H1 (cell line): ENCODE results near the gene ASPHD2. TPM values are rescaled to one million over a fixed set of nuclear protein-coding genes. Genes with fewer than 3 reads are reported as not detected.

ENCODE experiments used
- CTCF ChIA-PET: fragments of 300-600 bp; sonication (Branson Sonifier 250); formaldehyde crosslinking; loops from one replicate; lab custom pipeline; 2021; ENCODE audit not compliant: partially characterized antibody; lab: Charles Lee
- POLR2A ChIA-PET: fragments of 300-600 bp; sonication (Branson Sonifier 250); formaldehyde crosslinking; loops from one replicate; lab custom pipeline; 2021; ENCODE audit warnings: inconsistent platforms; ENCODE audit not compliant: partially characterized antibody; lab: Charles Lee
- DNase-seq, 2 experiments: peaks; one replicate each; pipeline versions ENCODE4 v3.0.0 to v3.0.0-alpha.2; 2010 to 2022; ENCODE audit warnings: low spot score in 2 of 2, low read depth in 1 of 2, mixed read lengths in 1 of 2
- FAIRE-seq: peaks from 2 replicates; lab custom pipeline; 2011; peaks lifted over from hg19 to GRCh38; lab: Jason Lieb, UNC
- H2AFZ ChIP-seq: 2 replicates; pipeline ENCODE4 v1.8.1; 2012; ENCODE audit warnings: low read length, inconsistent platforms
- H2AK5ac ChIP-seq: 2 replicates; pipeline ENCODE4 v1.6.1; 2013; ENCODE audit warnings: low read depth, low read length
- H2BK120ac ChIP-seq: replicated peaks from 2 replicates; pipeline ENCODE3; 2013; ENCODE audit warnings: low read depth, low read length, inconsistent platforms
- H2BK12ac ChIP-seq: 2 replicates; pipeline ENCODE4 v1.6.1; 2013; ENCODE audit warnings: low read depth, low read length
- H2BK15ac ChIP-seq: 2 replicates; pipeline ENCODE4 v1.6.1; 2013; ENCODE audit warnings: low read length
- H2BK20ac ChIP-seq: 2 replicates; pipeline ENCODE4 v1.6.1; 2013; ENCODE audit warnings: low read length
- H2BK5ac ChIP-seq: 2 replicates; pipeline ENCODE4 v1.6.1; 2013; ENCODE audit warnings: low read depth, low read length
- H3K14ac ChIP-seq: 2 replicates; pipeline ENCODE4 v1.6.1; 2013; ENCODE audit warnings: inconsistent platforms; ENCODE audit not compliant: insufficient read length
- H3K18ac ChIP-seq: 2 replicates; pipeline ENCODE4 v1.6.1; 2013; ENCODE audit warnings: low read length; ENCODE audit errors: extremely low read depth
- H3K23ac ChIP-seq: 2 replicates; pipeline ENCODE4 v1.6.1; 2013; ENCODE audit warnings: inconsistent platforms; ENCODE audit not compliant: insufficient read length
- H3K23me2 ChIP-seq: 2 replicates; pipeline ENCODE4 v1.6.1; 2013; ENCODE audit warnings: low read depth, low read length
- H3K27ac ChIP-seq: 2 replicates; pipeline ENCODE4 v1.6.1; 2011; ENCODE audit warnings: low read depth, low read length, inconsistent platforms
- H3K27me3 ChIP-seq, 4 experiments: replicated peaks in 1 of 4; 1 replicate in 1 of 4; 2 replicates in 3 of 4; pipeline versions ENCODE4 v1.6.1 to v1.8.1; 2011 to 2013; ENCODE audit warnings: low read length in 3 of 4, mild to moderate bottlenecking in 3 of 4, inconsistent platforms in 2 of 4, mixed read lengths in 2 of 4, moderate library complexity in 1 of 4; ENCODE audit not compliant: control insufficient read depth in 3 of 4, insufficient read depth in 3 of 4; ENCODE audit errors: extremely low read depth in 1 of 4
- H3K36me3 ChIP-seq, 4 experiments: 2 replicates each; pipeline versions ENCODE4 v1.6.1 to v1.8.1; 2011 to 2013; ENCODE audit warnings: mild to moderate bottlenecking in 4 of 4, low read length in 3 of 4, moderate library complexity in 2 of 4, control low read depth in 1 of 4, inconsistent platforms in 1 of 4; ENCODE audit not compliant: insufficient read depth in 4 of 4, control insufficient read depth in 2 of 4
- H3K4ac ChIP-seq: replicated peaks from 2 replicates; pipeline ENCODE3; 2013; ENCODE audit warnings: low read length, low read depth, mixed read lengths, inconsistent platforms; ENCODE audit not compliant: insufficient read length
- H3K4me1 ChIP-seq, 4 experiments: replicated peaks in 1 of 4; 1 replicate in 1 of 4; 2 replicates in 3 of 4; pipeline versions ENCODE4 v1.6.1 to v1.8.1; 2011 to 2013; ENCODE audit warnings: low read length in 3 of 4, inconsistent platforms in 2 of 4, mixed read lengths in 1 of 4; ENCODE audit not compliant: insufficient read depth in 4 of 4, control insufficient read depth in 3 of 4
- H3K4me2 ChIP-seq, 2 experiments: 2 replicates each; pipeline versions ENCODE4 v1.6.1 to v1.8.1; 2011 to 2013; ENCODE audit warnings: low read depth in 2 of 2, low read length in 2 of 2, control low read depth in 1 of 2, inconsistent platforms in 1 of 2, mild to moderate bottlenecking in 1 of 2; ENCODE audit not compliant: insufficient read depth in 1 of 2
- H3K4me3 ChIP-seq, 4 experiments: fragments of 200-600, 300-600 bp in 1 of 4; sonication (generic), shearing (Covaris generic), sonication (Bioruptor Twin) in 1 of 4; 2 replicates each; pipeline versions ENCODE4 v1.5.1 to v1.8.1; 2011 to 2016; ENCODE audit warnings: low read length in 4 of 4, low read depth in 3 of 4, control low read depth in 2 of 4, inconsistent platforms in 2 of 4, mild to moderate bottlenecking in 2 of 4, mixed read lengths in 1 of 4, moderate library complexity in 1 of 4; ENCODE audit not compliant: insufficient read depth in 2 of 4; ENCODE audit errors: extremely low read depth in 1 of 4
- H3K56ac ChIP-seq: replicated peaks from 2 replicates; pipeline ENCODE3; 2013; ENCODE audit warnings: low read depth, mild to moderate bottlenecking, mixed read lengths, low read length, inconsistent platforms; ENCODE audit not compliant: insufficient read length
- H3K79me1 ChIP-seq: 2 replicates; pipeline ENCODE4 v1.6.1; 2013; ENCODE audit warnings: low read depth, low read length, control low read depth
- H3K79me2 ChIP-seq, 2 experiments: 2 replicates each; pipeline versions ENCODE4 v1.6.1 to v1.8.1; 2012 to 2013; ENCODE audit warnings: low read length in 2 of 2, mild to moderate bottlenecking in 2 of 2, inconsistent platforms in 1 of 2; ENCODE audit not compliant: insufficient read depth in 2 of 2, control insufficient read depth in 1 of 2
- H3K9ac ChIP-seq, 4 experiments: replicated peaks in 1 of 4; 1 replicate in 1 of 4; 2 replicates in 3 of 4; pipeline versions ENCODE4 v1.6.1 to v1.8.1; 2011 to 2013; ENCODE audit warnings: low read depth in 3 of 4, low read length in 3 of 4, control low read depth in 2 of 4, mild to moderate bottlenecking in 2 of 4, moderate library complexity in 2 of 4, inconsistent platforms in 1 of 4; ENCODE audit errors: extremely low read depth in 1 of 4
- H3K9me3 ChIP-seq, 2 experiments: 2 replicates each; pipeline versions ENCODE4 v1.6.1 to v1.8.1; 2012 to 2013; ENCODE audit warnings: mild to moderate bottlenecking in 2 of 2, moderate library complexity in 2 of 2, control low read depth in 1 of 2, inconsistent platforms in 1 of 2, low read depth in 1 of 2, low read length in 1 of 2, mixed read lengths in 1 of 2; ENCODE audit not compliant: insufficient read depth in 2 of 2
- H4K20me1 ChIP-seq, 2 experiments: replicated peaks in 1 of 2; 2 replicates each; pipeline versions ENCODE3 to v1.8.1; 2011 to 2013; ENCODE audit warnings: inconsistent platforms in 2 of 2, low read length in 2 of 2, mild to moderate bottlenecking in 1 of 2; ENCODE audit not compliant: insufficient read depth in 2 of 2, control insufficient read depth in 1 of 2
- H4K5ac ChIP-seq: 2 replicates; pipeline ENCODE4 v1.6.1; 2013; ENCODE audit warnings: low read length, low read depth, mixed read lengths, inconsistent platforms; ENCODE audit not compliant: insufficient read length
- H4K8ac ChIP-seq: 2 replicates; pipeline ENCODE4 v1.8.0; 2013; ENCODE audit warnings: mild to moderate bottlenecking, moderate library complexity, low read length, inconsistent platforms; ENCODE audit not compliant: insufficient read depth; ENCODE audit errors: extremely low read depth
- H4K91ac ChIP-seq: replicated peaks from 2 replicates; pipeline ENCODE3; 2013; ENCODE audit warnings: low read length, mixed read lengths, inconsistent platforms; ENCODE audit not compliant: insufficient read length
- BRCA1 ChIP-seq: IDR thresholded peaks from 2 replicates; pipeline ENCODE4 v1.6.1; 2012; ENCODE audit warnings: low read depth, low read length, improper control_type of control experiment
- CHD2 ChIP-seq: IDR thresholded peaks from 2 replicates; pipeline ENCODE4 v1.6.1; 2012; ENCODE audit warnings: low read length, improper control_type of control experiment
- CREB1 ChIP-seq: IDR thresholded peaks from 2 replicates; pipeline ENCODE4 v1.6.1; 2012; ENCODE audit warnings: inconsistent platforms
- MAFK ChIP-seq: IDR thresholded peaks from 2 replicates; pipeline ENCODE4 v1.6.1; 2012; ENCODE audit warnings: low read depth, mild to moderate bottlenecking, improper control_type of control experiment, low read length
- RFX5 ChIP-seq: IDR thresholded peaks from 2 replicates; pipeline ENCODE4 v1.6.1; 2011; ENCODE audit warnings: low read depth, low read length, improper control_type of control experiment, borderline replicate concordance
- SIX5 ChIP-seq: IDR thresholded peaks from 2 replicates; pipeline ENCODE4 v1.6.1; 2011; ENCODE audit warnings: mild to moderate bottlenecking, low read depth, low read length
- TBP ChIP-seq: IDR thresholded peaks from 2 replicates; pipeline ENCODE4 v1.6.1; 2011; ENCODE audit warnings: low read depth, low read length, improper control_type of control experiment
- WGBS, 2 experiments: shearing (Covaris generic) in 1 of 2; methylation state at CpG; one replicate each; pipeline versions ENCODE4 v1.1.6 to v1.1.7; 2013 to 2015; ENCODE audit warnings: low lambda C conversion rate in 2 of 2, mixed read lengths in 2 of 2, inconsistent platforms in 1 of 2, low coverage in 1 of 2, missing lambda C conversion rate in 1 of 2; ENCODE audit not compliant: insufficient replicate concordance in 2 of 2, insufficient coverage in 1 of 2, insufficient read length in 1 of 2; ENCODE audit errors: extremely low coverage in 1 of 2, missing lambda C conversion rate in 1 of 2; 5-methylcytosine and 5-hydroxymethylcytosine counted together
- polyA plus RNA-seq, 7 experiments: library from polyadenylated mRNA; depleted of rRNA in 3 of 7; stranded (reverse) in 5 of 7; unstranded in 2 of 7; fragments of >200 nt in 5 of 7; fragments of 200-250 nt in 2 of 7; gene quantifications; 1 replicate in 5 of 7; 2 replicates in 1 of 7; 4 replicates in 1 of 7; pipeline versions ENCODE4 v1.2.1 to v1.2.3, GENCODE V29; 2011 to 2013; ENCODE audit warnings: missing spikeins in 2 of 7, mixed read lengths in 2 of 7
- total RNA-seq: library from RNA; stranded (reverse); fragmentation: NEBNext Ultra II Directional; extraction: Animal tissue kit (Norgen Biotek cat#: 25700); gene quantifications from 2 replicates; pipeline ENCODE4 v1.2.1, GENCODE V29; 2021
- TF ChIP-seq, protein P1 (sequence below): IDR thresholded peaks from 2 replicates; pipeline ENCODE4 v1.6.1; 2012; ENCODE audit warnings: low read length, inconsistent platforms
- TF ChIP-seq, protein P2 (sequence below), 3 experiments: IDR thresholded peaks; 1 replicate in 2 of 3; 2 replicates in 1 of 3; pipeline versions ENCODE4 v1.5.1 to v1.6.1; 2011; ENCODE audit warnings: low read length in 3 of 3, mild to moderate bottlenecking in 3 of 3, inconsistent platforms in 2 of 3, low read depth in 1 of 3, moderate library complexity in 1 of 3; ENCODE audit not compliant: insufficient read depth in 1 of 3; ENCODE audit errors: control extremely low read depth in 1 of 3

Gene ASPHD2
- total and polyA plus RNA-seq, 2 of the 8 experiments (the other 6 are each of a cell fraction or from before 2014, with no cell fraction given) = 7.2 to 11.0 TPM

DNA sequence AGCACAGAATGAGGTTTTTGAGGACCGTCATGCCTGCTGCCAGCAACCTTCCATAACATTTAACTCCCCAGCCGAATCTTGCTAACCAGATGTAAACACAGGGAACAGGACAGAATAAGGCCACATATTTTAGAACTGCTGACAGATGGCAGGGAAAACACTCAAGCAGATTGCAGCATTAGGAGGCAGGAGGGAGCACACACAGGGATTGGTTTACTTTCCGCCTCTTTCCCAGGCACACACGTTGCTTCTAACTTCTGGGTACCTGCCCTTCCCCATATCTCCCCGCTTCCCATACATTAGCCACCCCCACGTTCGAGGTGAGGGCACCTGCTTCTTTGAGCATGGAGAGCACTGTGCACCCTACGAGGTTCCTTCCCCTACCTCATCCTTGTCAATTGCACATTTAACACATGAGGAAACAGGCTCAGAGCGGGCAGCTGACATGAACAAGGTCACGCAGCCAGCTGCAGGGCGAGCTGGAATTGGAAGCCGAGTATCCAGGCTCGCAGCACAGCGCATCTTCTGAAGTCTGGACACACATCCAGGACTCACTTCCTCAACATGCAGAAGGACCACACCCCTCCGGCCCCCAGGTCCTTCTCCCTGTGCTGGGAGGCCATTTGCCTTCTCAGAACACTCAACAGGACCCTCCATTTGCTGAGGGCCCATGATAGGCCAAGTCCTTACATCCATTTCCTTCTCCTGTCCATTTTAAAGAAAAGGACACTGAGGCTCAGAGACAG, 18.7 kb downstream of the ASPHD2 start:
- WGBS, 2 experiments = 77% methylated on average over 15 of the region's 15 CpGs; no CpG with 5 or more reads in 1 of the 2 experiments
- Histone ChIP-seq H3K79me1 (no peaks in the 10 kb centered on the region), H3K9me3 (no peaks in the 10 kb centered on the region), H2BK5ac (peak overlapping the region; percentile 23; the same call in 1 of the 2 replicates), H3K56ac (no peak overlapping the region), H3K27ac (no peak overlapping the region), H3K23me2 (no peaks in the 10 kb centered on the region), H3K4me2 (no peak overlapping the region), H2BK12ac (no peak overlapping the region), H4K8ac (no peak overlapping the region), H3K18ac (no peak overlapping the region), H3K79me2 (no peaks in the 10 kb centered on the region), H4K5ac (no peak overlapping the region), H2BK20ac (no peak overlapping the region), H3K23ac (no peak overlapping the region), H2AK5ac (no peak overlapping the region), H4K20me1 (peaks cover 0 to 3% of the 10 kb centered on the region in 2 experiments), H3K36me3 (peaks cover 0 to 19% (median 0%) of the 10 kb centered on the region in 4 experiments; a peak in 3 of 8 replicates), H3K27me3 (no peaks in the 10 kb centered on the region), H2BK15ac (no peak overlapping the region), H3K4me1 (no peaks in the 10 kb centered on the region), H3K4me3 (no peak overlapping the region), H3K4ac (no peak overlapping the region), H2BK120ac (no peak overlapping the region), H4K91ac (no peak overlapping the region), H2AFZ (no peak overlapping the region), H3K9ac (no peak overlapping the region), H3K14ac (no peak overlapping the region)
- FAIRE-seq = no peak
- CTCF ChIA-PET = interaction anchor here (0.6 to 4.1 kb wide), 12 partner anchors 9 to 217 kb away, joined by 3 to 15 read pairs (median 6); no protein-coding TSS in a partner anchor
- no peak for DNase-seq
- POLR2A ChIA-PET = interaction anchor here (0.8 to 2.5 kb wide), 7 partner anchors 9 to 38 kb away, joined by 3 to 15 read pairs (median 4); partner anchors contain the start of gene ASPHD2
- TF ChIP-seq MAFK (no peak), BRCA1 (no peak), CHD2 (no peak), CREB1 (no peak), SIX5 (no peak), TBP (no peak), RFX5 (no peak)
- TF ChIP-seq, protein P1, sequence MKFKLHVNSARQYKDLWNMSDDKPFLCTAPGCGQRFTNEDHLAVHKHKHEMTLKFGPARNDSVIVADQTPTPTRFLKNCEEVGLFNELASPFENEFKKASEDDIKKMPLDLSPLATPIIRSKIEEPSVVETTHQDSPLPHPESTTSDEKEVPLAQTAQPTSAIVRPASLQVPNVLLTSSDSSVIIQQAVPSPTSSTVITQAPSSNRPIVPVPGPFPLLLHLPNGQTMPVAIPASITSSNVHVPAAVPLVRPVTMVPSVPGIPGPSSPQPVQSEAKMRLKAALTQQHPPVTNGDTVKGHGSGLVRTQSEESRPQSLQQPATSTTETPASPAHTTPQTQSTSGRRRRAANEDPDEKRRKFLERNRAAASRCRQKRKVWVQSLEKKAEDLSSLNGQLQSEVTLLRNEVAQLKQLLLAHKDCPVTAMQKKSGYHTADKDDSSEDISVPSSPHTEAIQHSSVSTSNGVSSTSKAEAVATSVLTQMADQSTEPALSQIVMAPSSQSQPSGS = no peak
- TF ChIP-seq, protein P2, sequence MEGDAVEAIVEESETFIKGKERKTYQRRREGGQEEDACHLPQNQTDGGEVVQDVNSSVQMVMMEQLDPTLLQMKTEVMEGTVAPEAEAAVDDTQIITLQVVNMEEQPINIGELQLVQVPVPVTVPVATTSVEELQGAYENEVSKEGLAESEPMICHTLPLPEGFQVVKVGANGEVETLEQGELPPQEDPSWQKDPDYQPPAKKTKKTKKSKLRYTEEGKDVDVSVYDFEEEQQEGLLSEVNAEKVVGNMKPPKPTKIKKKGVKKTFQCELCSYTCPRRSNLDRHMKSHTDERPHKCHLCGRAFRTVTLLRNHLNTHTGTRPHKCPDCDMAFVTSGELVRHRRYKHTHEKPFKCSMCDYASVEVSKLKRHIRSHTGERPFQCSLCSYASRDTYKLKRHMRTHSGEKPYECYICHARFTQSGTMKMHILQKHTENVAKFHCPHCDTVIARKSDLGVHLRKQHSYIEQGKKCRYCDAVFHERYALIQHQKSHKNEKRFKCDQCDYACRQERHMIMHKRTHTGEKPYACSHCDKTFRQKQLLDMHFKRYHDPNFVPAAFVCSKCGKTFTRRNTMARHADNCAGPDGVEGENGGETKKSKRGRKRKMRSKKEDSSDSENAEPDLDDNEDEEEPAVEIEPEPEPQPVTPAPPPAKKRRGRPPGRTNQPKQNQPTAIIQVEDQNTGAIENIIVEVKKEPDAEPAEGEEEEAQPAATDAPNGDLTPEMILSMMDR (IDR thresholded peaks at IDR 0.05; ENCODE audit: control extremely low read depth in 1 of 3, insufficient read depth in 1 of 3, low read depth in 1 of 3, low read length in 3 of 3) = no peak
